OCI-M2 (cell line): ENCODE data around the gene NFATC1.

Experiments used
- DNase-seq: peaks from one replicate; lab custom pipeline; 2025; ENCODE audit not compliant: unreplicated experiment; lab: John Stamatoyannopoulos, UW

Gene NFATC1

GRCh38 chr18:79453816-79454735 lies 58.3 kb downstream of the NFATC1 start:
- DNase-seq: no peak

- no peak for DNase-seq
These were observed 59.5 kb downstream of the NFATC1 start for GRCh38 chr18:79455261-79455660.

GRCh38 chr18:79456105-79456980 lies 60.6 kb downstream of the NFATC1 start:
- DNase-seq: no peak

- no peak for DNase-seq
These were observed 61.5 kb downstream of the NFATC1 start for GRCh38 chr18:79457239-79457638.

- no peak for DNase-seq
These were observed 61.9 kb downstream of the NFATC1 start for GRCh38 chr18:79457652-79458051.

- no peak for DNase-seq
These were observed 62.6 kb downstream of the NFATC1 start for GRCh38 chr18:79458131-79458838.

GRCh38 chr18:79458917-79459803 lies 63.4 kb downstream of the NFATC1 start:
- no peak for DNase-seq

- no peak for DNase-seq
These were observed 64.3 kb downstream of the NFATC1 start for GRCh38 chr18:79459946-79460480.

- no peak for DNase-seq
These were observed 65.0 kb downstream of the NFATC1 start for GRCh38 chr18:79460481-79461300.

GRCh38 chr18:79461627-79462026 lies 65.9 kb downstream of the NFATC1 start:
- DNase-seq: no peak

GRCh38 chr18:79463424-79463960 lies 67.8 kb downstream of the NFATC1 start:
- DNase-seq: no peak

- DNase-seq: no peak
These were observed 69.8 kb downstream of the NFATC1 start for GRCh38 chr18:79465392-79465991.

GRCh38 chr18:79466591-79466990 lies 70.9 kb downstream of the NFATC1 start:
- DNase-seq: no peak

- no peak for DNase-seq
These were observed 71.4 kb downstream of the NFATC1 start for GRCh38 chr18:79467126-79467525.

- no peak for DNase-seq
These were observed 72.5 kb downstream of the NFATC1 start for GRCh38 chr18:79468119-79468789.

GRCh38 chr18:79469309-79469708 lies 73.6 kb downstream of the NFATC1 start:
- no peak for DNase-seq

GRCh38 chr18:79469751-79470505 lies 74.2 kb downstream of the NFATC1 start:
- no peak for DNase-seq
